HepG2 (cell line): ENCODE data around the gene DOK4. TPM values are rescaled to one million over a fixed set of nuclear protein-coding genes. Genes with fewer than 3 reads are reported as not detected.

Source experiments
- MAZ ChIP-seq, 2 experiments: sonication (generic) in 1 of 2; formaldehyde crosslinking in 1 of 2; IDR thresholded peaks; 2 replicates each; pipeline versions ENCODE4 v1.5.0 to v1.6.1; 2012 to 2020; ENCODE audit warnings: low read depth in 2 of 2, mild to moderate bottlenecking in 2 of 2, borderline replicate concordance in 1 of 2, improper control_type of control experiment in 1 of 2, low read length in 1 of 2, missing genetic modification reagents in 1 of 2, moderate library complexity in 1 of 2
- NFE2L1 ChIP-seq: sonication (generic); formaldehyde crosslinking; IDR thresholded peaks from 2 replicates; pipeline ENCODE4 v1.4.0; 2020; ENCODE audit warnings: missing genetic modification reagents, mild to moderate bottlenecking, borderline replicate concordance
- PHF8 ChIP-seq: sonication (generic); formaldehyde crosslinking; IDR thresholded peaks from 2 replicates; pipeline ENCODE4 v1.5.0; 2020; ENCODE audit warnings: missing genetic modification reagents
- RXRB ChIP-seq: IDR thresholded peaks from 2 replicates; pipeline ENCODE4 v1.6.1; 2016; ENCODE audit warnings: borderline replicate concordance, missing genetic modification reagents, missing compliant biosample characterization
- SOX6 ChIP-seq, 2 experiments: fragments of 450-650 bp in 1 of 2; sonication (generic) in 1 of 2; formaldehyde crosslinking in 1 of 2; IDR thresholded peaks; 2 replicates each; pipeline versions ENCODE4 v1.4.0 to v1.6.1; 2017 to 2020; ENCODE audit warnings: antibody characterized with exemption in 1 of 2, mild to moderate bottlenecking in 1 of 2, missing genetic modification reagents in 1 of 2
- TEAD2 ChIP-seq: sonication (generic); formaldehyde crosslinking; IDR thresholded peaks from 2 replicates; pipeline ENCODE4 v1.9.0; 2021; ENCODE audit warnings: missing genetic modification reagents
- ZNF232 ChIP-seq: sonication (generic); formaldehyde crosslinking; IDR thresholded peaks from 2 replicates; pipeline ENCODE4 v1.4.0; 2020; ENCODE audit warnings: missing genetic modification reagents, borderline replicate concordance
- ZNF326 ChIP-seq: sonication (generic); formaldehyde crosslinking; IDR thresholded peaks from 2 replicates; pipeline ENCODE4 v1.4.0; 2020; ENCODE audit warnings: missing genetic modification reagents, borderline replicate concordance
- ZNF343 ChIP-seq: sonication (generic); formaldehyde crosslinking; IDR thresholded peaks from 2 replicates; pipeline ENCODE4 v1.4.0; 2020; ENCODE audit warnings: mild to moderate bottlenecking, missing genetic modification reagents
- ZNF563 ChIP-seq: sonication (generic); formaldehyde crosslinking; IDR thresholded peaks from 2 replicates; pipeline ENCODE4 v1.8.0; 2022; ENCODE audit warnings: mild to moderate bottlenecking, moderate library complexity, missing genetic modification reagents
- ZNF879 ChIP-seq: sonication (generic); formaldehyde crosslinking; IDR thresholded peaks from 2 replicates; pipeline ENCODE4 v1.8.1; 2023; ENCODE audit warnings: missing genetic modification reagents
- polyA plus RNA-seq, 8 experiments: library from polyadenylated mRNA; depleted of rRNA in 3 of 8; stranded (reverse) in 7 of 8; unstranded in 1 of 8; fragments of >200 nt; fragmentation: Illumina TruSeq in 4 of 8; extraction: Trizol in 4 of 8; gene quantifications; 2 replicates each; pipeline versions ENCODE4 v1.2.1 to v1.2.3, GENCODE V29; 2011 to 2016; ENCODE audit warnings: low read depth in 4 of 8, missing spikeins in 1 of 8, mixed read lengths in 1 of 8; ENCODE audit not compliant: insufficient read depth in 1 of 8
- total RNA-seq, 5 experiments: library from RNA; depleted of rRNA; stranded (reverse); fragments of >200 nt; fragmentation: Illumina TruSeq; extraction: Trizol; gene quantifications; 2 replicates each; pipeline ENCODE4 v1.2.3, GENCODE V29; 2016; ENCODE audit warnings: low read depth in 1 of 5
- TF ChIP-seq, protein P1 (sequence below): sonication (generic); formaldehyde crosslinking; IDR thresholded peaks from 2 replicates; pipeline ENCODE4 v1.4.0; 2020; ENCODE audit warnings: missing genetic modification reagents, mild to moderate bottlenecking, borderline replicate concordance
- TF ChIP-seq, protein P2 (sequence below): sonication (generic); formaldehyde crosslinking; IDR thresholded peaks from 2 replicates; pipeline ENCODE4 v1.4.0; 2020; ENCODE audit warnings: missing genetic modification reagents, borderline replicate concordance
- TF ChIP-seq, protein P3 (sequence below): sonication (generic); formaldehyde crosslinking; IDR thresholded peaks from 2 replicates; pipeline ENCODE4 v1.9.0; 2021; ENCODE audit warnings: missing genetic modification reagents, borderline replicate concordance
- TF ChIP-seq, protein P4 (sequence below): sonication (generic); formaldehyde crosslinking; IDR thresholded peaks from 2 replicates; pipeline ENCODE4 v1.4.0; 2020; ENCODE audit warnings: missing genetic modification reagents
- TF ChIP-seq, protein P5 (sequence below): sonication (generic); formaldehyde crosslinking; IDR thresholded peaks from 2 replicates; pipeline ENCODE4 v1.4.0; 2020; ENCODE audit warnings: missing genetic modification reagents, borderline replicate concordance
- TF ChIP-seq, protein P6 (sequence below): sonication (generic); formaldehyde crosslinking; IDR thresholded peaks from 2 replicates; pipeline ENCODE4 v1.4.0; 2020; ENCODE audit warnings: missing genetic modification reagents

DOK4 gene
- total and polyA plus RNA-seq, 2 of the 13 experiments (the other 11 are each of a cell fraction or from before 2014, with no cell fraction given): 52.7 to 70.0 TPM

DNA sequence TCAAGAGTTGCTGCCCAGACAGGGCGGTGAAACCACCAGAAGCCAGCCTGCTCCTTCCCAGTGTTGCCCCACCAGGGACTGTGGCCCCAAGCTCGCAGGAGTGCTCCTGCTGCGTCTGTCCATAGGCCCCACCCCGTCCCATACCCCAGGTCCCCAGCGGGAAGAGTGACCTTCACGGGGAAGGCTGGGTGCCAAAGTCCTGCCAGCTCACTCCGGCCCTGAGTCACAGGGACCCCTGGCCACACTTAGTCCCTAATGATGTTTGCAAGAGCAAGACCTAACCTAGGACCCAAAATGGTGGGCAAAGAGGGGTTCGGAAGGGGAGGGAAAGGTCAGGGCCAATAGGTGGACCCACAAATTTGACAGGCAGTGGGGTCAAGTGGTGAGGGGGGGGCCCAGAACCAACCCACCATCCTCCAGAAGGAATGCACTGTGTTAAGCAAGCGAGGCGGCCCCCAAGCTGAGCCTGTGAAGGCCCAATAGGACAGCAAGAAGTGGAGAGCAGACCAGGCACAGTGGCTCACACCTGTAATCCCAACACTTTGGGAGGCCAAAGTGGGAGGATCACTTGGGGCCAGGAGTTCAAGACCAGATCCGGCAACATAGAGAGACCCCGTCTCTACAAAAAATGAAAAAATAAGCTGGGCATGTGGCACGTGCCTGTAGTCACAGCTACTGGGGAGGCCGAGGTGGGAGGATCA is 3.3 kb downstream of the DOK4 start (continued):
- no peak for TF ChIP-seq TEAD2 (CRISPR knock-in tag)
- no peak for TF ChIP-seq SOX6 (IDR thresholded peaks at IDR 0.05)
- TF ChIP-seq SOX6 (CRISPR knock-in tag; IDR thresholded peaks at IDR 0.05): no peak; the same call in 1 of the 2 replicates
- TF ChIP-seq, protein P1, sequence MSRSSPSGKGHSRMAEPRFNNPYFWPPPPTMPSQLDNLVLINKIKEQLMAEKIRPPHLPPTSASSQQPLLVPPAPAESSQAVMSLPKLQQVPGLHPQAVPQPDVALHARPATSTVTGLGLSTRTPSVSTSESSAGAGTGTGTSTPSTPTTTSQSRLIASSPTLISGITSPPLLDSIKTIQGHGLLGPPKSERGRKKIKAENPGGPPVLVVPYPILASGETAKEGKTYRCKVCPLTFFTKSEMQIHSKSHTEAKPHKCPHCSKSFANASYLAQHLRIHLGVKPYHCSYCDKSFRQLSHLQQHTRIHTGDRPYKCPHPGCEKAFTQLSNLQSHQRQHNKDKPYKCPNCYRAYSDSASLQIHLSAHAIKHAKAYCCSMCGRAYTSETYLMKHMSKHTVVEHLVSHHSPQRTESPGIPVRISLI (CRISPR knock-in tag): no peak
- peak; percentile 44; the same call in 1 of the 2 replicates for TF ChIP-seq PHF8 (CRISPR knock-in tag)
- TF ChIP-seq, protein P2, sequence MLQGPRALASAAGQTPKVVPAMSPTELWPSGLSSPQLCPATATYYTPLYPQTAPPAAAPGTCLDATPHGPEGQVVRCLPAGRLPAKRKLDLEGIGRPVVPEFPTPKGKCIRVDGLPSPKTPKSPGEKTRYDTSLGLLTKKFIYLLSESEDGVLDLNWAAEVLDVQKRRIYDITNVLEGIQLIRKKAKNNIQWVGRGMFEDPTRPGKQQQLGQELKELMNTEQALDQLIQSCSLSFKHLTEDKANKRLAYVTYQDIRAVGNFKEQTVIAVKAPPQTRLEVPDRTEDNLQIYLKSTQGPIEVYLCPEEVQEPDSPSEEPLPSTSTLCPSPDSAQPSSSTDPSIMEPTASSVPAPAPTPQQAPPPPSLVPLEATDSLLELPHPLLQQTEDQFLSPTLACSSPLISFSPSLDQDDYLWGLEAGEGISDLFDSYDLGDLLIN (CRISPR knock-in tag): no peak
- no peak for TF ChIP-seq ZNF326 (CRISPR knock-in tag)
- no peak for TF ChIP-seq NFE2L1 (CRISPR knock-in tag)
- no peak; the same call in 1 of the 2 replicates for TF ChIP-seq ZNF232 (CRISPR knock-in tag)
- TF ChIP-seq ZNF343 (CRISPR knock-in tag): no peak
- TF ChIP-seq RXRB (CRISPR knock-in tag): peak; percentile 76
- peak; percentile 74; the same call in 1 of the 2 replicates for TF ChIP-seq ZNF563 (CRISPR knock-in tag)
- TF ChIP-seq, protein P3, sequence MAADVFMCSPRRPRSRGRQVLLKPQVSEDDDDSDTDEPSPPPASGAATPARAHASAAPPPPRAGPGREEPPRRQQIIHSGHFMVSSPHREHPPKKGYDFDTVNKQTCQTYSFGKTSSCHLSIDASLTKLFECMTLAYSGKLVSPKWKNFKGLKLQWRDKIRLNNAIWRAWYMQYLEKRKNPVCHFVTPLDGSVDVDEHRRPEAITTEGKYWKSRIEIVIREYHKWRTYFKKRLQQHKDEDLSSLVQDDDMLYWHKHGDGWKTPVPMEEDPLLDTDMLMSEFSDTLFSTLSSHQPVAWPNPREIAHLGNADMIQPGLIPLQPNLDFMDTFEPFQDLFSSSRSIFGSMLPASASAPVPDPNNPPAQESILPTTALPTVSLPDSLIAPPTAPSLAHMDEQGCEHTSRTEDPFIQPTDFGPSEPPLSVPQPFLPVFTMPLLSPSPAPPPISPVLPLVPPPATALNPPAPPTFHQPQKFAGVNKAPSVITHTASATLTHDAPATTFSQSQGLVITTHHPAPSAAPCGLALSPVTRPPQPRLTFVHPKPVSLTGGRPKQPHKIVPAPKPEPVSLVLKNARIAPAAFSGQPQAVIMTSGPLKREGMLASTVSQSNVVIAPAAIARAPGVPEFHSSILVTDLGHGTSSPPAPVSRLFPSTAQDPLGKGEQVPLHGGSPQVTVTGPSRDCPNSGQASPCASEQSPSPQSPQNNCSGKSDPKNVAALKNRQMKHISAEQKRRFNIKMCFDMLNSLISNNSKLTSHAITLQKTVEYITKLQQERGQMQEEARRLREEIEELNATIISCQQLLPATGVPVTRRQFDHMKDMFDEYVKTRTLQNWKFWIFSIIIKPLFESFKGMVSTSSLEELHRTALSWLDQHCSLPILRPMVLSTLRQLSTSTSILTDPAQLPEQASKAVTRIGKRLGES (CRISPR knock-in tag): no peak
- TF ChIP-seq ZNF879 (CRISPR knock-in tag): no peak
- TF ChIP-seq, protein P4, sequence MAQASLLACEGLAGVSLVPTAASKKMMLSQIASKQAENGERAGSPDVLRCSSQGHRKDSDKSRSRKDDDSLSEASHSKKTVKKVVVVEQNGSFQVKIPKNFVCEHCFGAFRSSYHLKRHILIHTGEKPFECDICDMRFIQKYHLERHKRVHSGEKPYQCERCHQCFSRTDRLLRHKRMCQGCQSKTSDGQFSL (CRISPR knock-in tag): peak; percentile 72; the same call in 1 of the 2 replicates
- TF ChIP-seq, protein P5, sequence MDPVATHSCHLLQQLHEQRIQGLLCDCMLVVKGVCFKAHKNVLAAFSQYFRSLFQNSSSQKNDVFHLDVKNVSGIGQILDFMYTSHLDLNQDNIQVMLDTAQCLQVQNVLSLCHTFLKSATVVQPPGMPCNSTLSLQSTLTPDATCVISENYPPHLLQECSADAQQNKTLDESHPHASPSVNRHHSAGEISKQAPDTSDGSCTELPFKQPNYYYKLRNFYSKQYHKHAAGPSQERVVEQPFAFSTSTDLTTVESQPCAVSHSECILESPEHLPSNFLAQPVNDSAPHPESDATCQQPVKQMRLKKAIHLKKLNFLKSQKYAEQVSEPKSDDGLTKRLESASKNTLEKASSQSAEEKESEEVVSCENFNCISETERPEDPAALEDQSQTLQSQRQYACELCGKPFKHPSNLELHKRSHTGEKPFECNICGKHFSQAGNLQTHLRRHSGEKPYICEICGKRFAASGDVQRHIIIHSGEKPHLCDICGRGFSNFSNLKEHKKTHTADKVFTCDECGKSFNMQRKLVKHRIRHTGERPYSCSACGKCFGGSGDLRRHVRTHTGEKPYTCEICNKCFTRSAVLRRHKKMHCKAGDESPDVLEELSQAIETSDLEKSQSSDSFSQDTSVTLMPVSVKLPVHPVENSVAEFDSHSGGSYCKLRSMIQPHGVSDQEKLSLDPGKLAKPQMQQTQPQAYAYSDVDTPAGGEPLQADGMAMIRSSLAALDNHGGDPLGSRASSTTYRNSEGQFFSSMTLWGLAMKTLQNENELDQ: no peak
- peak; percentile 44; the same call in 1 of the 2 replicates for TF ChIP-seq MAZ (IDR thresholded peaks at IDR 0.05; ENCODE audit: borderline replicate concordance, low read depth, low read length)
- TF ChIP-seq MAZ (CRISPR knock-in tag; IDR thresholded peaks at IDR 0.05; ENCODE audit: low read depth): peak; percentile 65; the same call in 1 of the 2 replicates
- TF ChIP-seq, protein P6, sequence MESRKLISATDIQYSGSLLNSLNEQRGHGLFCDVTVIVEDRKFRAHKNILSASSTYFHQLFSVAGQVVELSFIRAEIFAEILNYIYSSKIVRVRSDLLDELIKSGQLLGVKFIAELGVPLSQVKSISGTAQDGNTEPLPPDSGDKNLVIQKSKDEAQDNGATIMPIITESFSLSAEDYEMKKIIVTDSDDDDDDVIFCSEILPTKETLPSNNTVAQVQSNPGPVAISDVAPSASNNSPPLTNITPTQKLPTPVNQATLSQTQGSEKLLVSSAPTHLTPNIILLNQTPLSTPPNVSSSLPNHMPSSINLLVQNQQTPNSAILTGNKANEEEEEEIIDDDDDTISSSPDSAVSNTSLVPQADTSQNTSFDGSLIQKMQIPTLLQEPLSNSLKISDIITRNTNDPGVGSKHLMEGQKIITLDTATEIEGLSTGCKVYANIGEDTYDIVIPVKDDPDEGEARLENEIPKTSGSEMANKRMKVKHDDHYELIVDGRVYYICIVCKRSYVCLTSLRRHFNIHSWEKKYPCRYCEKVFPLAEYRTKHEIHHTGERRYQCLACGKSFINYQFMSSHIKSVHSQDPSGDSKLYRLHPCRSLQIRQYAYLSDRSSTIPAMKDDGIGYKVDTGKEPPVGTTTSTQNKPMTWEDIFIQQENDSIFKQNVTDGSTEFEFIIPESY (CRISPR knock-in tag): no peak
